Transverse colon (tissue), 4 donors: Measurements from ENCODE around the gene PSME3. TPM values are rescaled to one million over a fixed set of nuclear protein-coding genes. Genes with fewer than 3 reads are reported as not detected.

Experiments
- DNase-seq: peaks from one replicate; pipeline ENCODE4 v3.0.0-alpha.2; 2019
- H3K27ac ChIP-seq, 4 donors: fragments of 200-600 bp; sonication (generic); 2 replicates each; pipeline ENCODE4 v1.5.1; 2016 to 2018; ENCODE audit warnings: inconsistent platforms in 4 of 4
- H3K27me3 ChIP-seq: fragments of 200-600 bp; sonication (generic); 2 replicates; pipeline ENCODE4 v1.5.1; 2017; ENCODE audit warnings: inconsistent platforms
- H3K36me3 ChIP-seq, 4 donors: fragments of 200-600 bp; sonication (generic); 2 replicates each; pipeline ENCODE4 v1.5.1; 2017 to 2019; ENCODE audit warnings: inconsistent platforms in 4 of 4
- H3K4me1 ChIP-seq, 4 donors: fragments of 200-600 bp; sonication (generic); 2 replicates each; pipeline ENCODE4 v1.5.1; 2017 to 2020; ENCODE audit warnings: inconsistent platforms in 4 of 4
- H3K4me3 ChIP-seq, 4 donors: fragments of 200-600 bp; sonication (generic); 1 replicate in 1 of 4; 2 replicates in 3 of 4; pipeline versions ENCODE4 v1.5.1 to v1.6.1; 2017 to 2019; ENCODE audit warnings: inconsistent platforms in 4 of 4
- H3K9me3 ChIP-seq, 2 donors: fragments of 200-600 bp; sonication (generic); 2 replicates each; pipeline ENCODE4 v1.5.1; 2017 to 2019; ENCODE audit warnings: inconsistent platforms in 2 of 2
- CTCF ChIP-seq, 5 experiments: fragments of 200-600 bp in 3 of 5; fragments of 450-650 bp in 2 of 5; sonication (generic) in 3 of 5; IDR thresholded peaks; 1 replicate in 2 of 5; 2 replicates in 3 of 5; pipeline ENCODE4 v1.5.1; 2016 to 2017; ENCODE audit warnings: antibody characterized with exemption in 5 of 5, inconsistent platforms in 3 of 5, mild to moderate bottlenecking in 2 of 5, moderate library complexity in 1 of 5
- EP300 ChIP-seq: sonication (generic); formaldehyde crosslinking; IDR thresholded peaks from one replicate; pipeline ENCODE4 v1.6.1; 2017; ENCODE audit warnings: antibody characterized with exemption, low read depth
- POLR2A ChIP-seq: fragments of 450-650 bp; IDR thresholded peaks from one replicate; pipeline ENCODE4 v1.6.1; 2016; ENCODE audit warnings: antibody characterized with exemption, mild to moderate bottlenecking, moderate library complexity
- POLR2AphosphoS5 ChIP-seq, 3 donors: sonication (generic); formaldehyde crosslinking; IDR thresholded peaks; one replicate each; pipeline ENCODE4 v1.6.1; 2016; ENCODE audit warnings: antibody characterized with exemption in 3 of 3
- WGBS, 2 donors: methylation state at CpG; one replicate each; pipeline ENCODE4 v1.1.5; 2018; ENCODE audit warnings: low coverage in 1 of 2; 5-methylcytosine and 5-hydroxymethylcytosine counted together
- in situ Hi-C, 4 donors: fragments of 200-750 bp; cut with MboI; loops; one replicate each; pipeline versions ENCODE4 v1.15.0 to v1.15.1; 2017; ENCODE audit warnings: low sequenced_read_pairs in 3 of 4, low pct_ligation_motif_present in 1 of 4, low pct_unique_long_range_greater_than_20kb in 1 of 4
- intact Hi-C: fragments of 100-400 bp; cut with DNase I; formaldehyde crosslinking; loops from one replicate; pipeline ENCODE4 v1.15.1; 2023; ENCODE audit warnings: low total_unique reads
- total RNA-seq, 4 donors: library from RNA; depleted of rRNA; stranded (reverse); fragments of >200 nt; gene quantifications; one replicate each; pipeline ENCODE4 v1.1.0, GENCODE V29; 2016

Gene PSME3
- total RNA-seq, 4 donors from 2014 or later = 37.0 to 131 (median 60.4) TPM

- Histone ChIP-seq H3K4me1 (no peaks in the 10 kb centered on the region), H3K4me3 (no peak overlapping the region), H3K36me3 (no peaks in the 10 kb centered on the region), H3K27ac (no peak overlapping the region), H3K9me3 (no peaks in the 10 kb centered on the region), H3K27me3 (peaks cover 38% of the 10 kb centered on the region)
- in situ Hi-C loops (no loop called here), intact Hi-C loops (no loop called here)
- TF ChIP-seq CTCF (IDR thresholded peaks at IDR 0.05) = no peak
- TF ChIP-seq POLR2A = no peak
- no peak for TF ChIP-seq EP300
- no peak for TF ChIP-seq POLR2AphosphoS5 (IDR thresholded peaks at IDR 0.05)
- 85 to 87% methylated on average over 4 to 10 of the region's 10 CpGs for WGBS, 2 donors
- DNase-seq = no peak
Measured at GRCh38 chr17:42877037-42877436, 43.8 kb downstream of the PSME3 start.

- TF ChIP-seq EP300 (no peak), POLR2AphosphoS5 (IDR thresholded peaks at IDR 0.05) (no peak), CTCF (IDR thresholded peaks at IDR 0.05) (no peak), POLR2A (no peak)
- no peak overlapping the region for H3K27ac ChIP-seq
- 26 to 38% methylated on average over 8 to 13 of the region's 13 CpGs for WGBS, 2 donors
- in situ Hi-C loops (no loop called here), intact Hi-C loops (no loop called here)
- no peaks in the 10 kb centered on the region for H3K36me3 ChIP-seq
- no peaks in the 10 kb centered on the region for H3K4me1 ChIP-seq
- H3K9me3 ChIP-seq = no peaks in the 10 kb centered on the region
- H3K4me3 ChIP-seq = no peak overlapping the region
- H3K27me3 ChIP-seq = peaks cover 38% of the 10 kb centered on the region
- DNase-seq = peak; percentile 60
Measured at GRCh38 chr17:42878123-42878880, 45.1 kb downstream of the PSME3 start.

- Histone ChIP-seq H3K27ac (no peak overlapping the region), H3K4me3 (no peak overlapping the region), H3K4me1 (no peaks in the 10 kb centered on the region), H3K27me3 (peaks cover 38% of the 10 kb centered on the region), H3K9me3 (no peaks in the 10 kb centered on the region), H3K36me3 (no peaks in the 10 kb centered on the region)
- no peak for DNase-seq
- 68 to 75% methylated on average over 2 to 8 of the region's 8 CpGs for WGBS, 2 donors
- TF ChIP-seq POLR2A = no peak
- no peak for TF ChIP-seq POLR2AphosphoS5 (IDR thresholded peaks at IDR 0.05)
- no peak for TF ChIP-seq EP300
- TF ChIP-seq CTCF (IDR thresholded peaks at IDR 0.05) = no peak
- in situ Hi-C loops = no loop called here
- intact Hi-C loops = no loop called here
Measured at GRCh38 chr17:42878924-42879595, 45.9 kb downstream of the PSME3 start.

- intact Hi-C loops = no loop called here
- WGBS, 2 donors = 60% methylated on average over 6 of the region's 6 CpGs; no CpG with 5 or more reads in 1 of the 2 donors
- no peak overlapping the region for H3K27ac ChIP-seq
- peaks cover 38% of the 10 kb centered on the region for H3K27me3 ChIP-seq
- H3K36me3 ChIP-seq = no peaks in the 10 kb centered on the region
- no peak for TF ChIP-seq POLR2AphosphoS5 (IDR thresholded peaks at IDR 0.05)
- no peak for TF ChIP-seq EP300
- TF ChIP-seq CTCF (IDR thresholded peaks at IDR 0.05) = no peak
- TF ChIP-seq POLR2A = no peak
- in situ Hi-C loops = no loop called here
- no peaks in the 10 kb centered on the region for H3K9me3 ChIP-seq
- H3K4me1 ChIP-seq = no peaks in the 10 kb centered on the region
- no peak overlapping the region for H3K4me3 ChIP-seq
- no peak for DNase-seq
Measured at GRCh38 chr17:42879596-42879985, 46.4 kb downstream of the PSME3 start.
